Measurements from ENCODE around the gene RAD51. TPM values are rescaled to one million over a fixed set of nuclear protein-coding genes. Genes with fewer than 3 reads are reported as not detected.

The RAD51 gene
- total and polyA plus RNA-seq, 2 of the 8 experiments (the other 6 are each of a cell fraction or from before 2014, with no cell fraction given), result 32.2 to 42.4 TPM

DNA sequence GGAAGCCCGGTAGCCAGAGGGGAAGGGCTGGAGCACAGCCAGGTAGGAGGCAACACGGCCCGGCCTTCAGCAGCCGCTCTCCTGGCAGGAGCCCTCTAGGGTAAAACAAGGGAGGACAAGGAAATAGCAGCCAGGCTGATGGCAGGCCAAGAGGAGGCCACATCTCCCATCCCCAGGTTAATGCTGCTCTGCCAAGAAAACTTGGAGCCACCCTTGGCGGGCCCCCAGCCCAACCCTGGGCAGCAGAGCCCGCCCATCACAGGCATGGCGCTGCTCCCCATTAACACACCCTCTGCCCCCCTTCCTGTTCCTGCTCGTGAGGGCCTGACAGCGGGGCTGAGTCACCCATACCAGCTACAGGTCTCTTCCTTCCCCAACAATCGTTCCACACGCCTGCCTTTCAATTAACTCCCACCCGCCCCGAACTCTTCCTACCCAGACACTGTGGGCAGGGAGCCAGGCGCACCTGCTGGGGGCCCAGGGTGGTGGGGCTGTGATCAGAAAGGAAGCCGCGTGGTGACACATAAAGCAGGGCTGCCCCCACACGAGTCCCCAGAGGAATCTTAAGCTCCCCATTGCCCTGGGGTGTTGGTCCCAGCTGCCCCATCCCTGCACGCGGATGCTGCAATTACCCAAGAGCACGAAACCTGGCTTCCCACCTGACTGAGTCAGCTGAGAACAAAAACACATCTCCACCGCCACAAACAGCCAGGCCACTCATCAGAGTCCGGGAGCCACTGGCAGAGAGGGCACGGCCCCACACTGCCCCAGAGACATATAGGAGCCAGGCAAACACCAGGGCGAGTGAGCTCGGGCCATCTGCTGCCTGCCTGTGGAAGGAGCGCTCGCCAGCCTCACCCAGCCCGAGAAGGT, 74.5 kb downstream of the RAD51 start, which contains the start of gene C15orf62 (continued):
- no peak for TF ChIP-seq EP300 (IDR thresholded peaks at IDR 0.05; ENCODE audit: borderline replicate concordance in 1 of 2, low read depth in 2 of 2, low read length in 2 of 2)
- TF ChIP-seq CHD2 (IDR thresholded peaks at IDR 0.05; ENCODE audit: low read length), result no peak
- TF ChIP-seq, protein P1, sequence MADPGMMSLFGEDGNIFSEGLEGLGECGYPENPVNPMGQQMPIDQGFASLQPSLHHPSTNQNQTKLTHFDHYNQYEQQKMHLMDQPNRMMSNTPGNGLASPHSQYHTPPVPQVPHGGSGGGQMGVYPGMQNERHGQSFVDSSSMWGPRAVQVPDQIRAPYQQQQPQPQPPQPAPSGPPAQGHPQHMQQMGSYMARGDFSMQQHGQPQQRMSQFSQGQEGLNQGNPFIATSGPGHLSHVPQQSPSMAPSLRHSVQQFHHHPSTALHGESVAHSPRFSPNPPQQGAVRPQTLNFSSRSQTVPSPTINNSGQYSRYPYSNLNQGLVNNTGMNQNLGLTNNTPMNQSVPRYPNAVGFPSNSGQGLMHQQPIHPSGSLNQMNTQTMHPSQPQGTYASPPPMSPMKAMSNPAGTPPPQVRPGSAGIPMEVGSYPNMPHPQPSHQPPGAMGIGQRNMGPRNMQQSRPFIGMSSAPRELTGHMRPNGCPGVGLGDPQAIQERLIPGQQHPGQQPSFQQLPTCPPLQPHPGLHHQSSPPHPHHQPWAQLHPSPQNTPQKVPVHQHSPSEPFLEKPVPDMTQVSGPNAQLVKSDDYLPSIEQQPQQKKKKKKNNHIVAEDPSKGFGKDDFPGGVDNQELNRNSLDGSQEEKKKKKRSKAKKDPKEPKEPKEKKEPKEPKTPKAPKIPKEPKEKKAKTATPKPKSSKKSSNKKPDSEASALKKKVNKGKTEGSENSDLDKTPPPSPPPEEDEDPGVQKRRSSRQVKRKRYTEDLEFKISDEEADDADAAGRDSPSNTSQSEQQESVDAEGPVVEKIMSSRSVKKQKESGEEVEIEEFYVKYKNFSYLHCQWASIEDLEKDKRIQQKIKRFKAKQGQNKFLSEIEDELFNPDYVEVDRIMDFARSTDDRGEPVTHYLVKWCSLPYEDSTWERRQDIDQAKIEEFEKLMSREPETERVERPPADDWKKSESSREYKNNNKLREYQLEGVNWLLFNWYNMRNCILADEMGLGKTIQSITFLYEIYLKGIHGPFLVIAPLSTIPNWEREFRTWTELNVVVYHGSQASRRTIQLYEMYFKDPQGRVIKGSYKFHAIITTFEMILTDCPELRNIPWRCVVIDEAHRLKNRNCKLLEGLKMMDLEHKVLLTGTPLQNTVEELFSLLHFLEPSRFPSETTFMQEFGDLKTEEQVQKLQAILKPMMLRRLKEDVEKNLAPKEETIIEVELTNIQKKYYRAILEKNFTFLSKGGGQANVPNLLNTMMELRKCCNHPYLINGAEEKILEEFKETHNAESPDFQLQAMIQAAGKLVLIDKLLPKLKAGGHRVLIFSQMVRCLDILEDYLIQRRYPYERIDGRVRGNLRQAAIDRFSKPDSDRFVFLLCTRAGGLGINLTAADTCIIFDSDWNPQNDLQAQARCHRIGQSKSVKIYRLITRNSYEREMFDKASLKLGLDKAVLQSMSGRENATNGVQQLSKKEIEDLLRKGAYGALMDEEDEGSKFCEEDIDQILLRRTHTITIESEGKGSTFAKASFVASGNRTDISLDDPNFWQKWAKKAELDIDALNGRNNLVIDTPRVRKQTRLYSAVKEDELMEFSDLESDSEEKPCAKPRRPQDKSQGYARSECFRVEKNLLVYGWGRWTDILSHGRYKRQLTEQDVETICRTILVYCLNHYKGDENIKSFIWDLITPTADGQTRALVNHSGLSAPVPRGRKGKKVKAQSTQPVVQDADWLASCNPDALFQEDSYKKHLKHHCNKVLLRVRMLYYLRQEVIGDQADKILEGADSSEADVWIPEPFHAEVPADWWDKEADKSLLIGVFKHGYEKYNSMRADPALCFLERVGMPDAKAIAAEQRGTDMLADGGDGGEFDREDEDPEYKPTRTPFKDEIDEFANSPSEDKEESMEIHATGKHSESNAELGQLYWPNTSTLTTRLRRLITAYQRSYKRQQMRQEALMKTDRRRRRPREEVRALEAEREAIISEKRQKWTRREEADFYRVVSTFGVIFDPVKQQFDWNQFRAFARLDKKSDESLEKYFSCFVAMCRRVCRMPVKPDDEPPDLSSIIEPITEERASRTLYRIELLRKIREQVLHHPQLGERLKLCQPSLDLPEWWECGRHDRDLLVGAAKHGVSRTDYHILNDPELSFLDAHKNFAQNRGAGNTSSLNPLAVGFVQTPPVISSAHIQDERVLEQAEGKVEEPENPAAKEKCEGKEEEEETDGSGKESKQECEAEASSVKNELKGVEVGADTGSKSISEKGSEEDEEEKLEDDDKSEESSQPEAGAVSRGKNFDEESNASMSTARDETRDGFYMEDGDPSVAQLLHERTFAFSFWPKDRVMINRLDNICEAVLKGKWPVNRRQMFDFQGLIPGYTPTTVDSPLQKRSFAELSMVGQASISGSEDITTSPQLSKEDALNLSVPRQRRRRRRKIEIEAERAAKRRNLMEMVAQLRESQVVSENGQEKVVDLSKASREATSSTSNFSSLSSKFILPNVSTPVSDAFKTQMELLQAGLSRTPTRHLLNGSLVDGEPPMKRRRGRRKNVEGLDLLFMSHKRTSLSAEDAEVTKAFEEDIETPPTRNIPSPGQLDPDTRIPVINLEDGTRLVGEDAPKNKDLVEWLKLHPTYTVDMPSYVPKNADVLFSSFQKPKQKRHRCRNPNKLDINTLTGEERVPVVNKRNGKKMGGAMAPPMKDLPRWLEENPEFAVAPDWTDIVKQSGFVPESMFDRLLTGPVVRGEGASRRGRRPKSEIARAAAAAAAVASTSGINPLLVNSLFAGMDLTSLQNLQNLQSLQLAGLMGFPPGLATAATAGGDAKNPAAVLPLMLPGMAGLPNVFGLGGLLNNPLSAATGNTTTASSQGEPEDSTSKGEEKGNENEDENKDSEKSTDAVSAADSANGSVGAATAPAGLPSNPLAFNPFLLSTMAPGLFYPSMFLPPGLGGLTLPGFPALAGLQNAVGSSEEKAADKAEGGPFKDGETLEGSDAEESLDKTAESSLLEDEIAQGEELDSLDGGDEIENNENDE (IDR thresholded peaks at IDR 0.05; ENCODE audit: insufficient replicate concordance, low read length), result no peak
- TF ChIP-seq, protein P2, sequence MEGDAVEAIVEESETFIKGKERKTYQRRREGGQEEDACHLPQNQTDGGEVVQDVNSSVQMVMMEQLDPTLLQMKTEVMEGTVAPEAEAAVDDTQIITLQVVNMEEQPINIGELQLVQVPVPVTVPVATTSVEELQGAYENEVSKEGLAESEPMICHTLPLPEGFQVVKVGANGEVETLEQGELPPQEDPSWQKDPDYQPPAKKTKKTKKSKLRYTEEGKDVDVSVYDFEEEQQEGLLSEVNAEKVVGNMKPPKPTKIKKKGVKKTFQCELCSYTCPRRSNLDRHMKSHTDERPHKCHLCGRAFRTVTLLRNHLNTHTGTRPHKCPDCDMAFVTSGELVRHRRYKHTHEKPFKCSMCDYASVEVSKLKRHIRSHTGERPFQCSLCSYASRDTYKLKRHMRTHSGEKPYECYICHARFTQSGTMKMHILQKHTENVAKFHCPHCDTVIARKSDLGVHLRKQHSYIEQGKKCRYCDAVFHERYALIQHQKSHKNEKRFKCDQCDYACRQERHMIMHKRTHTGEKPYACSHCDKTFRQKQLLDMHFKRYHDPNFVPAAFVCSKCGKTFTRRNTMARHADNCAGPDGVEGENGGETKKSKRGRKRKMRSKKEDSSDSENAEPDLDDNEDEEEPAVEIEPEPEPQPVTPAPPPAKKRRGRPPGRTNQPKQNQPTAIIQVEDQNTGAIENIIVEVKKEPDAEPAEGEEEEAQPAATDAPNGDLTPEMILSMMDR (IDR thresholded peaks at IDR 0.05; ENCODE audit: control extremely low read depth in 1 of 3, insufficient read depth in 1 of 3, low read depth in 1 of 3, low read length in 3 of 3), result no peak
- TF ChIP-seq CHD1 (IDR thresholded peaks at IDR 0.05; ENCODE audit: low read depth, low read length), result no peak
- TF ChIP-seq YY1 (IDR thresholded peaks at IDR 0.05; ENCODE audit: low read depth, low read length), result no peak
- TF ChIP-seq TEAD4 (IDR thresholded peaks at IDR 0.05; ENCODE audit: low read depth, low read length), result no peak
